Astrocyte (in vitro differentiated cells and primary cell): ENCODE measurements around the gene NEB. TPM values are rescaled to one million over a fixed set of nuclear protein-coding genes. Genes with fewer than 3 reads are reported as not detected.

Experiments used
- DNase-seq: peaks from one replicate; pipeline ENCODE4 v3.0.0-alpha.2; 2010; ENCODE audit warnings: low read depth
- FAIRE-seq: peaks from 2 replicates; lab custom pipeline; 2011; peaks lifted over from hg19 to GRCh38; lab: Jason Lieb, UNC
- H2AFZ ChIP-seq: 2 replicates; pipeline ENCODE4 v1.6.0; 2012; ENCODE audit warnings: low read depth, low read length, inconsistent platforms
- H3K27ac ChIP-seq: 2 replicates; pipeline ENCODE4 v1.5.1; 2011; ENCODE audit warnings: low read depth, low read length, inconsistent platforms
- H3K27me3 ChIP-seq: 2 replicates; pipeline ENCODE4 v1.6.0; 2011; ENCODE audit warnings: low read length, inconsistent platforms; ENCODE audit not compliant: insufficient read depth
- H3K36me3 ChIP-seq: 2 replicates; pipeline ENCODE4 v1.5.1; 2011; ENCODE audit warnings: low read length, inconsistent platforms; ENCODE audit not compliant: insufficient read depth
- H3K4me1 ChIP-seq: 2 replicates; pipeline ENCODE4 v1.5.1; 2011; ENCODE audit warnings: low read length, inconsistent platforms; ENCODE audit not compliant: insufficient read depth
- H3K4me2 ChIP-seq: 2 replicates; pipeline ENCODE4 v1.6.0; 2012; ENCODE audit warnings: low read length, inconsistent platforms
- H3K4me3 ChIP-seq: 2 replicates; pipeline ENCODE4 v1.5.1; 2011; ENCODE audit warnings: low read depth, mild to moderate bottlenecking, low read length, inconsistent platforms; ENCODE audit not compliant: insufficient read depth
- H3K79me2 ChIP-seq: 2 replicates; pipeline ENCODE4 v1.6.0; 2012; ENCODE audit warnings: mild to moderate bottlenecking, low read length, inconsistent platforms; ENCODE audit not compliant: insufficient read depth
- H3K9ac ChIP-seq: 2 replicates; pipeline ENCODE4 v1.6.0; 2012; ENCODE audit warnings: mild to moderate bottlenecking, low read length, inconsistent platforms
- H3K9me3 ChIP-seq: 2 replicates; pipeline ENCODE4 v1.5.1; 2012; ENCODE audit warnings: low read depth, mild to moderate bottlenecking, low read length, inconsistent platforms; ENCODE audit not compliant: insufficient read depth
- H4K20me1 ChIP-seq: 2 replicates; pipeline ENCODE4 v1.6.0; 2012; ENCODE audit warnings: low read length, inconsistent platforms; ENCODE audit not compliant: insufficient read depth
- H3K27ac Mint-ChIP-seq: one replicate; pipeline ENCODE4 v1.8.0; 2021; ENCODE audit warnings: mild to moderate bottlenecking, mixed read lengths; ENCODE audit not compliant: unreplicated experiment
- H3K27me3 Mint-ChIP-seq: one replicate; pipeline ENCODE4 v1.8.0; 2021; ENCODE audit warnings: low read depth, mixed read lengths; ENCODE audit not compliant: unreplicated experiment
- H3K36me3 Mint-ChIP-seq: one replicate; pipeline ENCODE4 v1.8.0; 2021; ENCODE audit warnings: low read depth, mixed read lengths; ENCODE audit not compliant: unreplicated experiment
- H3K4me1 Mint-ChIP-seq: one replicate; pipeline ENCODE4 v1.8.0; 2021; ENCODE audit warnings: low read depth, mixed read lengths; ENCODE audit not compliant: unreplicated experiment
- H3K4me3 Mint-ChIP-seq: one replicate; pipeline ENCODE4 v1.8.0; 2021; ENCODE audit warnings: mild to moderate bottlenecking, moderate library complexity, mixed read lengths; ENCODE audit not compliant: unreplicated experiment
- H3K9me3 Mint-ChIP-seq: one replicate; pipeline ENCODE4 v1.8.0; 2021; ENCODE audit warnings: mild to moderate bottlenecking, mixed read lengths; ENCODE audit not compliant: unreplicated experiment
- EZH2 ChIP-seq: IDR thresholded peaks from 2 replicates; pipeline ENCODE4 v1.6.1; 2012; ENCODE audit warnings: mild to moderate bottlenecking, low read length, inconsistent platforms; ENCODE audit not compliant: insufficient read depth
- total RNA-seq: library from RNA; stranded (reverse); gene quantifications from 2 replicates; pipeline ENCODE4 v1.2.1, GENCODE V29; 2021
- TF ChIP-seq, protein P1 (sequence below): IDR thresholded peaks from 2 replicates; pipeline ENCODE4 v1.5.1; 2011; ENCODE audit warnings: low read depth, mild to moderate bottlenecking, inconsistent platforms, low read length, moderate library complexity; ENCODE audit not compliant: insufficient read depth

The NEB gene
- total RNA-seq, 1 donor from 2014 or later: 0.82 TPM

GRCh38 chr2:151491496-151491895 lies 242.8 kb downstream of the NEB start:
- no peak for FAIRE-seq

GRCh38 chr2:151490276-151490675 lies 244.0 kb downstream of the NEB start:
- H3K9me3 ChIP-seq: no peaks in the 10 kb centered on the region
- H3K4me1 ChIP-seq: no peaks in the 10 kb centered on the region
- Mint-ChIP-seq H3K36me3 (peaks cover 12% of the 10 kb centered on the region), H3K27me3 (no peaks in the 10 kb centered on the region), H3K27ac (no peak overlapping the region), H3K4me1 (no peaks in the 10 kb centered on the region), H3K9me3 (no peaks in the 10 kb centered on the region), H3K4me3 (no peak overlapping the region)
- DNase-seq (no peak), FAIRE-seq (no peak)
- no peak overlapping the region for H3K9ac ChIP-seq
- H3K4me3 ChIP-seq: no peak overlapping the region
- no peak overlapping the region for H3K27ac ChIP-seq
- TF ChIP-seq EZH2: no peak
- TF ChIP-seq, protein P1, sequence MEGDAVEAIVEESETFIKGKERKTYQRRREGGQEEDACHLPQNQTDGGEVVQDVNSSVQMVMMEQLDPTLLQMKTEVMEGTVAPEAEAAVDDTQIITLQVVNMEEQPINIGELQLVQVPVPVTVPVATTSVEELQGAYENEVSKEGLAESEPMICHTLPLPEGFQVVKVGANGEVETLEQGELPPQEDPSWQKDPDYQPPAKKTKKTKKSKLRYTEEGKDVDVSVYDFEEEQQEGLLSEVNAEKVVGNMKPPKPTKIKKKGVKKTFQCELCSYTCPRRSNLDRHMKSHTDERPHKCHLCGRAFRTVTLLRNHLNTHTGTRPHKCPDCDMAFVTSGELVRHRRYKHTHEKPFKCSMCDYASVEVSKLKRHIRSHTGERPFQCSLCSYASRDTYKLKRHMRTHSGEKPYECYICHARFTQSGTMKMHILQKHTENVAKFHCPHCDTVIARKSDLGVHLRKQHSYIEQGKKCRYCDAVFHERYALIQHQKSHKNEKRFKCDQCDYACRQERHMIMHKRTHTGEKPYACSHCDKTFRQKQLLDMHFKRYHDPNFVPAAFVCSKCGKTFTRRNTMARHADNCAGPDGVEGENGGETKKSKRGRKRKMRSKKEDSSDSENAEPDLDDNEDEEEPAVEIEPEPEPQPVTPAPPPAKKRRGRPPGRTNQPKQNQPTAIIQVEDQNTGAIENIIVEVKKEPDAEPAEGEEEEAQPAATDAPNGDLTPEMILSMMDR: no peak
- no peaks in the 10 kb centered on the region for H3K27me3 ChIP-seq
- H3K36me3 ChIP-seq: no peaks in the 10 kb centered on the region
- H4K20me1 ChIP-seq: no peaks in the 10 kb centered on the region
- no peaks in the 10 kb centered on the region for H3K79me2 ChIP-seq
- H3K4me2 ChIP-seq: no peak overlapping the region
- no peak overlapping the region for H2AFZ ChIP-seq

More at GRCh38 chr2:151491496-151491895, 242.8 kb downstream of the NEB start:
- no peak overlapping the region for H3K27ac Mint-ChIP-seq
- H3K9ac ChIP-seq: no peak overlapping the region
- peaks cover 8% of the 10 kb centered on the region for H3K36me3 Mint-ChIP-seq
- H4K20me1 ChIP-seq: no peaks in the 10 kb centered on the region
- no peak overlapping the region for H3K4me3 Mint-ChIP-seq
- no peak overlapping the region for H3K4me2 ChIP-seq
- H3K4me1 ChIP-seq: no peaks in the 10 kb centered on the region
- no peaks in the 10 kb centered on the region for H3K36me3 ChIP-seq
- no peaks in the 10 kb centered on the region for H3K9me3 Mint-ChIP-seq
- H3K4me1 Mint-ChIP-seq: no peaks in the 10 kb centered on the region
- no peaks in the 10 kb centered on the region for H3K9me3 ChIP-seq
- no peaks in the 10 kb centered on the region for H3K27me3 ChIP-seq
- no peak overlapping the region for H3K4me3 ChIP-seq
- H3K27ac ChIP-seq: no peak overlapping the region
- no peaks in the 10 kb centered on the region for H3K27me3 Mint-ChIP-seq
- TF ChIP-seq, protein P1: no peak
- no peak for TF ChIP-seq EZH2
- no peak overlapping the region for H2AFZ ChIP-seq
- DNase-seq: peak; percentile 4
- no peaks in the 10 kb centered on the region for H3K79me2 ChIP-seq

DNA sequence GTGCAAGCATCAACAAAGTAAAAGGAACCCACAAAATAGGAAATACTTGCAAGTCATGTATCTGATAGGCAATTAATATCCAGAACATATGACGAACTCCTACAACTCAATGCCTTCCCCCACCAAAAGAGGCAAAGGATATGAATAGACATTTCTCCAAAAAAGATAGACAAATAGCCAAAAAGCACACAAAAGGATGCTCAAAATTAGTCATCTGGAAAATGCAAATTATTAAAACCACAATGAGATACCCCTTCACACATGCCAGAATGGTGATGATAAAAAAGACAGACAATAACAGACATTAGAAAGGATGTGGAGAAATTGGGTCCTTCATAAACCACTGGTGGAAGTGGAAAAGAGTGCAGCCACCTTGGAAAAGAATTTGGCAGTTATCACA lies 248.2 kb downstream of the NEB start:
- no peak overlapping the region for H3K27ac ChIP-seq
- H3K9ac ChIP-seq: no peak overlapping the region
- no peak overlapping the region for H3K4me3 ChIP-seq
- no peaks in the 10 kb centered on the region for H3K79me2 ChIP-seq
- Mint-ChIP-seq H3K4me1 (no peaks in the 10 kb centered on the region), H3K27me3 (no peaks in the 10 kb centered on the region), H3K9me3 (no peaks in the 10 kb centered on the region), H3K27ac (no peak overlapping the region), H3K4me3 (no peak overlapping the region), H3K36me3 (peaks cover 22% of the 10 kb centered on the region)
- peak; percentile 50 for FAIRE-seq
- H3K27me3 ChIP-seq: no peaks in the 10 kb centered on the region
- no peak overlapping the region for H2AFZ ChIP-seq
- no peak for DNase-seq
- H3K4me1 ChIP-seq: no peaks in the 10 kb centered on the region
- TF ChIP-seq EZH2: no peak
- TF ChIP-seq, protein P1: no peak
- no peaks in the 10 kb centered on the region for H3K9me3 ChIP-seq
- no peak overlapping the region for H3K4me2 ChIP-seq
- no peaks in the 10 kb centered on the region for H4K20me1 ChIP-seq
- H3K36me3 ChIP-seq: no peaks in the 10 kb centered on the region
